ENCODE data around the gene IL17B. TPM values are rescaled to one million over a fixed set of nuclear protein-coding genes. Genes with fewer than 3 reads are reported as not detected.
"Not testable (repeated sequence)": the region's sequence is repeated elsewhere in the genome, so short reads cannot be mapped to it uniquely, and the experiment has no call there.

IL17B gene
- total RNA-seq, 1 experiment from 2014 or later = not detected

- H3K36me3 Mint-ChIP-seq = no peaks in the 10 kb centered on the region
- ATAC-seq (peak; percentile 78), DNase-seq (ENCODE audit: low spot score) (no peak)
- no peaks in the 10 kb centered on the region; the same call in 1 of the 2 replicates for H3K27me3 Mint-ChIP-seq (ENCODE audit: low read depth)
- ChIA-PET CTCF (interaction anchor here (0.6 to 1.9 kb wide), 6 partner anchors 18 to 119 kb away, joined by 3 to 12 read pairs (median 6); no protein-coding TSS in a partner anchor), POLR2A (no interaction called here)
- TF ChIP-seq ATF1 (CRISPR knock-in tag; IDR thresholded peaks at IDR 0.05) (no peak), ARID4B (CRISPR knock-in tag; IDR thresholded peaks at IDR 0.05; ENCODE audit: borderline replicate concordance) (no peak)
- peaks cover 11% of the 10 kb centered on the region; the same call in 1 of the 2 replicates for H3K4me1 Mint-ChIP-seq
- H3K27ac Mint-ChIP-seq = no peak overlapping the region
- no peaks in the 10 kb centered on the region for H3K9me3 Mint-ChIP-seq
- no peak overlapping the region for H3K4me3 Mint-ChIP-seq
These were observed 20.7 kb upstream of the IL17B start for GRCh38 chr5:149399775-149400174.

- ATAC-seq; H3K4me1 Mint-ChIP-seq; H3K36me3 Mint-ChIP-seq; H3K4me3 Mint-ChIP-seq; H3K9me3 Mint-ChIP-seq; H3K27ac Mint-ChIP-seq; DNase-seq (ENCODE audit: low spot score); H3K27me3 Mint-ChIP-seq (ENCODE audit: low read depth); POLR2A ChIA-PET: not testable (repeated sequence)
- CTCF ChIA-PET = interaction anchor here (1.3 kb wide), 1 partner anchor 36 kb away, joined by 5 read pairs; no protein-coding TSS in a partner anchor
These were observed 19.7 kb upstream of the IL17B start for GRCh38 chr5:149398747-149399266.

- POLR2A ChIA-PET = no interaction called here
- H3K36me3 Mint-ChIP-seq = no peaks in the 10 kb centered on the region
- DNase-seq (ENCODE audit: low spot score) (no peak), ATAC-seq (no peak)
- H3K27me3 Mint-ChIP-seq (ENCODE audit: low read depth) = no peaks in the 10 kb centered on the region; the same call in 1 of the 2 replicates
- H3K27ac Mint-ChIP-seq = no peak overlapping the region
- no peak overlapping the region for H3K4me3 Mint-ChIP-seq
- CTCF ChIA-PET = no interaction called here
- H3K4me1 Mint-ChIP-seq = peaks cover 6% of the 10 kb centered on the region; the same call in 1 of the 2 replicates
- no peaks in the 10 kb centered on the region for H3K9me3 Mint-ChIP-seq
- TF ChIP-seq TP53 (CRISPR knock-in tag; IDR thresholded peaks at IDR 0.05) (no peak), ZNF425 (CRISPR knock-in tag; conservative IDR thresholded peaks at IDR 0.05) (no peak), FOXJ3 (CRISPR knock-in tag; IDR thresholded peaks at IDR 0.05; ENCODE audit: borderline replicate concordance) (no peak), PRRX2 (CRISPR knock-in tag; IDR thresholded peaks at IDR 0.05) (no peak), EMX1 (CRISPR knock-in tag; IDR thresholded peaks at IDR 0.05) (no peak), ERG (CRISPR knock-in tag; IDR thresholded peaks at IDR 0.05) (no peak), TEAD4 (CRISPR knock-in tag; IDR thresholded peaks at IDR 0.05) (no peak), ESRRA (CRISPR knock-in tag; IDR thresholded peaks at IDR 0.05; ENCODE audit: borderline replicate concordance) (no peak), ATF3 (CRISPR knock-in tag; conservative IDR thresholded peaks at IDR 0.05) (no peak), TCF7 (CRISPR knock-in tag; IDR thresholded peaks at IDR 0.05; ENCODE audit: low read depth) (no peak), AR (CRISPR knock-in tag; IDR thresholded peaks at IDR 0.05) (no peak), ZNF121 (CRISPR knock-in tag; IDR thresholded peaks at IDR 0.05) (no peak), RORB (CRISPR knock-in tag; IDR thresholded peaks at IDR 0.05) (no peak), SMAD4 (CRISPR knock-in tag; IDR thresholded peaks at IDR 0.05) (no peak), ZNF512 (CRISPR knock-in tag; IDR thresholded peaks at IDR 0.05; ENCODE audit: borderline replicate concordance) (no peak), NFYB (CRISPR knock-in tag; conservative IDR thresholded peaks at IDR 0.05; ENCODE audit: low read depth) (no peak), USF2 (CRISPR knock-in tag; IDR thresholded peaks at IDR 0.05) (no peak)
These were observed 18.4 kb upstream of the IL17B start for GRCh38 chr5:149397530-149397929.
